ENCODE measurements around the gene MAPK8IP2.

Gene MAPK8IP2

GRCh38 chr22:50600538-50600937, at the start of gene MAPK8IP2:
Gene MAPK8IP2 (plus strand): TSS chr22:50600793. CDS start chr22:50600819, 26 bp downstream.
- DNase-seq (ENCODE audit: low read depth) = no peak

GRCh38 chr22:50551160-50551752, 49.3 kb upstream of the MAPK8IP2 start:
- no peak for DNase-seq (ENCODE audit: low read depth)

GRCh38 chr22:50553310-50553709, 47.3 kb upstream of the MAPK8IP2 start:
- DNase-seq (ENCODE audit: low read depth) = no peak

GRCh38 chr22:50556703-50557102, 43.9 kb upstream of the MAPK8IP2 start:
- no peak for DNase-seq (ENCODE audit: low read depth)

DNA sequence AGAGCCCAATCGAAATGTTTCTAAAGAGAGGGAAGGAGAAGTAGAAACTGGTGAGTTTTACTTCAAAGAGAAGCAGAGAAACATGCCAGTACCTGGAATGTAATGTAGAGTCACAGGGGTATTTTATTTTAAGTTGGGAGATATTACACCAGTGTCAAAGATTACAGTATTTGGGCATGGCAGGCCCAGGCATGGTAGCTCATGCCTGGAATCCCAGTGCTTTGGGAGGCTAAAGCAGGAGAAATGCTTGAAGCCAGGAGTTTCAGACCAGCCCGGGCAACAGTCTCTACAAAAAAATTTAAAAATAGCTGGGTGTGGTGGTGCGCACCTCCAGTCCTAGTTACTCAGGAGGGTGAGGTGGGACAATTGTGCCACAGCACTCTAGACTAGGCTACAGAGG, 40.6 kb upstream of the MAPK8IP2 start:
- no peak for DNase-seq (ENCODE audit: low read depth)

DNA sequence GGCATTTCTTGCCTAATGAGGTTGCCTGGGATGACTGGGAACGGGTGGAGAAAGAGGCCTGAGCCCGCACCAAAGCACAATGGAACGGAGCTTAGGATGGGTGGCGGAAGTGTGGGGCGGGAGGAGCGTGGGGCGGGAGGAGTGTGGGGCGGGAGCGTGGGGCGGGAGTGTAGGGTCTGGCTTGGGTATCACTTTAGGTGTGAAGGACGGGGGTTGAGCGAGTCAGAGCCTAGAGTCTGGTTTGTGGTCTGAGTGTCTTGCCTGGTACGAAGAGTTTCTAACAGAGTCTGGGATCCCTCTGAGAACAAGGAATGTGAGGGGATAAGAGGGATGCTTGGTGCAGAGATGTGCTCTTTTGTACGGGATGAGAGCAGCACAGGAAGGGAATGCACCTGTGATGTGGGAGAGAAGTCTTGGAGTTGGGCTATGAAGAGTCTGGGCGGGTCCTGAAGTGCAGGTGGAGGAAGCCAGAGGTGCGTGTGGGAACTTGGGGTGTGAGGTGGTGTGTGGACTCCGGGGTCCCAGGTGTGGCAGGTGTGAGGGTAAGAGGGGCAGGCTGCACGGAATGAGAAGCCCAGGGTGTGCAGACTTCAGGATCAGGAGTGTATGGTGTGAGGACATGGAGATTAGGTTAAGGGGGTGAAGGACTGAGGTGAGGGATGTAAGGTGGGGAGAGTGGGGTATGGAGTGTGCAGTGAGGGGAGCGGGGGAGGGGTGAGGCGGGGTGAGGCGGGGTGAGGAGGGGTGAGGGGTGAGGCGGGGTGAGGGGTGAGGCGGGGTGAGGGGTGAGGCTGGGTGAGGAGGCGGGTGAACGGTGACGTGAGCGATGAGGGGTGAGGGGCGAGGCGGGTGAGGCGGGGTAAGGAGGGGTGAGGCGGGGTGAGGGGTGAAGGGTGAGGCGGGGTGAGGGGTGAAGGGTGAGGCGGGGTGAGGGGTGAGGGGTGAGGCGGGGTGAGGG, 38.9 kb upstream of the MAPK8IP2 start:
- no peak for DNase-seq (ENCODE audit: low read depth)

- peak; percentile 96 for DNase-seq (ENCODE audit: low read depth)
These were observed 37.8 kb upstream of the MAPK8IP2 start, which contains the start of gene SYCE3 for GRCh38 chr22:50562523-50563412. Gene SYCE3 (minus strand): TSS chr22:50562919. CDS start chr22:50556405, 6,514 bp downstream.

DNA sequence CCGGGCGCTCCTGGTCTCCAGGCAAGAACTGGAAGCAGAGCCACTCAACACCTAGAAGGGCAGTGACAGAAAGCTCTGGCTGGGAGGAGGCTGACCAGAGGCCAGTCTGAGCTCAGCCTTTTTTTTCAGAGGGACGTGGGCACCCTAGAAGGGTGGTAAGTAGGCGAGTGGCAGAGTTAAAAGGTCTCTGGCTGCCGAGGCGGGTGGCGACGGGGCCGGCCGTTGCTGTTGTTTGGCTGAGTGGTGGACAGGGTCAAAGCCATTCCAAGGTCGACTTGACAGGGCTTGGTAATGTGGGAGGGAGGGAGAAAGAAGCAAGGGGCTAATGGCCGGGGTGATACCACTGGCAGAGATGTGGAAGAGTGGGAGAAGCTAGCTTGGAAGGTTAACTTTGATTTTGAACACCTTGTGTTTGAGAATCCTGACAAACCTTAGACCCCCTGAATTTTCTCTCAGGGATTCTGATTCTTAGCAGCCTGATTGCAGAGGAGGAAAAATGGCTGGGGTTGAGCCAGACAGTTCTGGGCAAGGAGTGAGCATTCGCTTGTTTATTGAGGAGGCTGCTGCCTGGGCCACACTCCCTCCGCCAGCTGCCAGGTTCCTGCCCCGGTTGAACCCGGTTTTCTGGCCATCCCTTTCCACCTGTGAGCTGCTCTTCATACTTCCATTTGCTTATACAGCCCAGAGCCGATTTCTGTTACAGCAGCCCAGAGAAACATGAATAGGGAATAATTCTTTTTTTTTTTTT, 37.0 kb upstream of the MAPK8IP2 start:
- DNase-seq (ENCODE audit: low read depth) = no peak

DNA sequence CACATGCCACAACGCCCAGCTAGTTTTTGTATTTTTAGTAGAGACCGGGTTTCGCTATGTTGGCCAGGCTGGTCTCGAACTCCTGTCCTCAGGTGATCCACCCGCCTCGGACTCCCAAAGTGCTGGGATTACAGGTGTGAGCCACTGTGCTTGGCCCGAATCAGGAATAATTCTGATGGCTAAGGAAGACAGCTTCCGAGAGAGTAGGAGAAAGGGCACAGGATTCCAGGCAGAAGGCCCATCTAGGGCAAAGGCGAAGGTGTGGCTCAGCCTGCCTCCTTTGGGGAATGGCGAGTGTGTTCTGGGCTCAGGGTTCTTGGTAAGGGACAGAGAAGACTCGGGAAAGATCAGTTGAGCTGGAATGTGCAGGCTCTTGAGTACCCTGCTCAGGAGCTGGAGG, 36.3 kb upstream of the MAPK8IP2 start:
- DNase-seq (ENCODE audit: low read depth) = no peak

DNA sequence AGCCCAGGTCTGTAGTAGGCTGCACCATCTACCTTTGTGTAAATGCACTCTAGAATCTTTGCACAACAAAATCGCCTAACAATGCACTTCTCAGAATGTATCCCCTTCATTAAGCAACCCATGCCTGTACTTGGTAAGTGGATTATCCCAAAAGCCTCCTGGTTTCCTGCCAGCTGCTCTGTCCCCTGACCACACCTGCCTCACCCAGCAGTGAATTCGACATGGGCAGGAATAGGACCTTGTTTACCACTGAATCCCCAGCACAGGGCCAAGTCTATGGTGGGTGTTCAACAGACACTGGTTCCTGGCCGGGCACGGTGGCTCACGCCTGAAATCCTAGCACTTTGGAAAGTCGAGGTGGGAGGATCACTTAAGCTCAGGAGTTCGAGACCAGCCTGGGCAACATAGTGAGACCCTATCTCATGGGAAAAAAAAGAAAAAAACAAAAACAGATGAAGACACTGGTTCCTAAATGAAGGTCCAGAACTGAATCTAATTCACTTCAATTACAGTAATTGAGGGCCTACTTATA, 32.8 kb upstream of the MAPK8IP2 start:
- DNase-seq (ENCODE audit: low read depth) = no peak

GRCh38 chr22:50568626-50569025, 32.0 kb upstream of the MAPK8IP2 start:
- no peak for DNase-seq (ENCODE audit: low read depth)

- no peak for DNase-seq (ENCODE audit: low read depth)
These were observed 31.5 kb upstream of the MAPK8IP2 start for GRCh38 chr22:50569041-50569459.

- no peak for DNase-seq (ENCODE audit: low read depth)
These were observed 30.6 kb upstream of the MAPK8IP2 start for GRCh38 chr22:50569896-50570535.

GRCh38 chr22:50570861-50571260, 29.7 kb upstream of the MAPK8IP2 start:
- no peak for DNase-seq (ENCODE audit: low read depth)

GRCh38 chr22:50571264-50572175, 29.1 kb upstream of the MAPK8IP2 start:
- DNase-seq (ENCODE audit: low read depth) = no peak

- no peak for DNase-seq (ENCODE audit: low read depth)
These were observed 27.6 kb upstream of the MAPK8IP2 start for GRCh38 chr22:50572965-50573364.

DNA sequence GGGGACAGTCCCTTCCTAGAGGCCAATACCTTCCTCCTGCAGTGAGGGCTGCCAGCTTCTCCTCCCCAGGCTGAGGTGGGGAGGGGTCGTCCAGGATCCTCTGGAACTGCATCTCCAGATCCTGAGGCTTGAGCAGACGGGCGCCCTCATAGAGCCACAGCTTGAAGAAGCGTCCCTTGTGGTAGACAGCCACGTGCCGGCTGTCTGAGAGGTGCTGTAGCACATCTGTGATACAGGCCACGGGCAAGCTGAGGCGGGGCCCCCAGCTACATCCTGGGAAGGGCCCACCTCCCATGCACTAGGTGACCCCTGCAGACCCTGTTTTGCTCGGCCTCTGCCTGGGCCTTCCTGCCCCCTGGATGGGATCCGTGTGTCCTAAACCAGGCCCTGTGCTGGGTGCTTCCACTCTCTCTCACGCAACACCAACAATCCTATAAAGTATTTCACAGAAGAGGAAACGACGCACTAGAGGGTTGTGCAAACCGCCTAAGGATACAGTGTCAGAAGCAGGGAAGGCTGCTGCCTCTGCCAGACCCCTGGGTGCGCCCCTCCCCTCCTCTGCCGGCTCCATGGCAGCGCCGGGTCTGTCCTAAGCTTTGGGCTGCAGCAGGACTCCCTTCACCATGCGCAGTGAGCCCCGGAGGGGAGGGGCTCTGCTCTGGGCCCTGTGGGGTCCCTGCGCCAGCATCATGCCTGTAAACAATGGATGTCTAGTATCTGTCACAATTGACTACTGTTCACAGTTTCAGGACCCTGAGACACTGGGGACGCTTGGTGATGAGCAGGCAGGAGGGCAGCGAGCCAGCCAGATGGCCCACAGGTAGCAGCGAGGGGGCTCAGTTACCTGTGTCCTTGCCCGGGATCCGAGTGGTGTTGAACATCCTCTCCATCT, 26.9 kb upstream of the MAPK8IP2 start:
- DNase-seq (ENCODE audit: low read depth) = no peak

GRCh38 chr22:50574383-50574755, 26.2 kb upstream of the MAPK8IP2 start:
- no peak for DNase-seq (ENCODE audit: low read depth)

Measured in activated T-cell treated with anti-CD3 and anti-CD28 coated beads for 24 hours (primary cell).